Stimulated activated naive B cell treated with anti-CD40 and anti-IgM and Interleukin-4, amounts not matched to agents 10 μg/mL and 1 μg/mL and 100 μg/mL, for 72 hours (primary cell): ENCODE results near the gene HINFP.

Source experiments
- ATAC-seq, 2 donors: fragments of 150-1000 bp; cut with Tn5 transposase; replicated peaks; 2 replicates each; pipeline ENCODE4 v1.10.0; 2021; ENCODE audit warnings: moderate library complexity in 1 of 2
- DNase-seq: peaks from one replicate; pipeline ENCODE4 v3.0.0; 2021
- H3K27ac Mint-ChIP-seq: one replicate; pipeline ENCODE4 v1.8.0; 2022; ENCODE audit warnings: mild to moderate bottlenecking, mixed read lengths
- H3K27me3 Mint-ChIP-seq, 2 donors: one replicate each; pipeline ENCODE4 v1.8.0; 2022; ENCODE audit warnings: mixed read lengths in 2 of 2
- H3K36me3 Mint-ChIP-seq, 2 donors: one replicate each; pipeline ENCODE4 v1.8.0; 2022; ENCODE audit warnings: mixed read lengths in 2 of 2, mild to moderate bottlenecking in 1 of 2
- H3K4me1 Mint-ChIP-seq, 2 donors: one replicate each; pipeline ENCODE4 v1.8.0; 2022; ENCODE audit warnings: mixed read lengths in 2 of 2, mild to moderate bottlenecking in 1 of 2
- H3K4me3 Mint-ChIP-seq, 2 donors: one replicate each; pipeline ENCODE4 v1.8.0; 2022; ENCODE audit warnings: mild to moderate bottlenecking in 2 of 2, mixed read lengths in 2 of 2, moderate library complexity in 1 of 2
- H3K9me3 Mint-ChIP-seq, 2 donors: one replicate each; pipeline ENCODE4 v1.8.0; 2022; ENCODE audit warnings: mixed read lengths in 2 of 2, mild to moderate bottlenecking in 1 of 2

Gene HINFP

GRCh38 chr11:119107538-119108145 is 13.7 kb upstream of the HINFP start:
- H3K9me3 Mint-ChIP-seq, result no peaks in the 10 kb centered on the region
- ATAC-seq, result peak; percentile 22 to 23
- no peak overlapping the region for H3K27ac Mint-ChIP-seq
- no peak for DNase-seq
- H3K27me3 Mint-ChIP-seq, result no peaks in the 10 kb centered on the region
- peaks cover 32 to 44% of the 10 kb centered on the region in 2 donors for H3K4me1 Mint-ChIP-seq
- H3K36me3 Mint-ChIP-seq, result peaks cover 11 to 21% of the 10 kb centered on the region in 2 donors
- peak overlapping the region; percentile 87 to 96 for H3K4me3 Mint-ChIP-seq

- Mint-ChIP-seq H3K27ac (peak overlapping the region; percentile 38), H3K4me3 (peak overlapping the region; percentile 87), H3K27me3 (no peaks in the 10 kb centered on the region), H3K36me3 (peaks cover 11 to 28% of the 10 kb centered on the region in 2 donors), H3K4me1 (peaks cover 32 to 44% of the 10 kb centered on the region in 2 donors), H3K9me3 (no peaks in the 10 kb centered on the region)
- DNase-seq (no peak), ATAC-seq (no peak)
Measured at GRCh38 chr11:119108146-119108856, 13.1 kb upstream of the HINFP start.

- no peak overlapping the region for H3K27ac Mint-ChIP-seq
- peak overlapping the region; percentile 87 for H3K4me3 Mint-ChIP-seq
- ATAC-seq, result no peak
- H3K4me1 Mint-ChIP-seq, result peaks cover 32 to 44% of the 10 kb centered on the region in 2 donors
- DNase-seq, result no peak
- peaks cover 11 to 31% of the 10 kb centered on the region in 2 donors for H3K36me3 Mint-ChIP-seq
- H3K9me3 Mint-ChIP-seq, result no peaks in the 10 kb centered on the region
- H3K27me3 Mint-ChIP-seq, result no peaks in the 10 kb centered on the region
Measured at GRCh38 chr11:119108857-119109221, 12.5 kb upstream of the HINFP start.

- no peaks in the 10 kb centered on the region for H3K9me3 Mint-ChIP-seq
- DNase-seq (no peak), ATAC-seq (no peak)
- no peak overlapping the region for H3K27ac Mint-ChIP-seq
- no peak overlapping the region for H3K4me3 Mint-ChIP-seq
- H3K27me3 Mint-ChIP-seq, result no peaks in the 10 kb centered on the region
- peaks cover 32 to 44% of the 10 kb centered on the region in 2 donors for H3K4me1 Mint-ChIP-seq
- H3K36me3 Mint-ChIP-seq, result peaks cover 14 to 36% of the 10 kb centered on the region in 2 donors
Measured at GRCh38 chr11:119109843-119110242, 11.5 kb upstream of the HINFP start.

- Mint-ChIP-seq H3K9me3 (no peaks in the 10 kb centered on the region), H3K4me1 (peaks cover 32 to 49% of the 10 kb centered on the region in 2 donors)
- ATAC-seq, result no peak
Measured at GRCh38 chr11:119110439-119110838, 10.9 kb upstream of the HINFP start.

GRCh38 chr11:119111361-119111925 is 9.9 kb upstream of the HINFP start:
- Mint-ChIP-seq H3K36me3 (peaks cover 21 to 49% of the 10 kb centered on the region in 2 donors), H3K4me3 (no peak overlapping the region), H3K27me3 (no peaks in the 10 kb centered on the region), H3K27ac (no peak overlapping the region), H3K4me1 (peaks cover 26 to 48% of the 10 kb centered on the region in 2 donors), H3K9me3 (no peaks in the 10 kb centered on the region)
- ATAC-seq (no peak), DNase-seq (no peak)

More at GRCh38 chr11:119110439-119110838, 10.9 kb upstream of the HINFP start:
- no peak for DNase-seq
- Mint-ChIP-seq H3K36me3 (peaks cover 18 to 40% of the 10 kb centered on the region in 2 donors), H3K27ac (no peak overlapping the region), H3K27me3 (no peaks in the 10 kb centered on the region), H3K4me3 (no peak overlapping the region)

GRCh38 chr11:119112314-119113020 is 8.9 kb upstream of the HINFP start:
- H3K9me3 Mint-ChIP-seq, result no peaks in the 10 kb centered on the region
- ATAC-seq (no peak), DNase-seq (no peak)
- no peaks in the 10 kb centered on the region for H3K27me3 Mint-ChIP-seq
- no peak overlapping the region for H3K27ac Mint-ChIP-seq
- H3K36me3 Mint-ChIP-seq, result peaks cover 26 to 55% of the 10 kb centered on the region in 2 donors
- no peak overlapping the region for H3K4me3 Mint-ChIP-seq
- H3K4me1 Mint-ChIP-seq, result peaks cover 21 to 42% of the 10 kb centered on the region in 2 donors

- H3K9me3 Mint-ChIP-seq, result no peaks in the 10 kb centered on the region
- DNase-seq, result no peak
- no peak overlapping the region for H3K4me3 Mint-ChIP-seq
- no peaks in the 10 kb centered on the region for H3K27me3 Mint-ChIP-seq
- peak overlapping the region; percentile 14 for H3K27ac Mint-ChIP-seq
- peaks cover 26 to 58% of the 10 kb centered on the region in 2 donors for H3K36me3 Mint-ChIP-seq
- no peak for ATAC-seq
- H3K4me1 Mint-ChIP-seq, result peaks cover 15 to 34% of the 10 kb centered on the region in 2 donors
Measured at GRCh38 chr11:119113716-119114115, 7.7 kb upstream of the HINFP start.

- ATAC-seq, result no peak
- no peak overlapping the region for H3K27ac Mint-ChIP-seq
- H3K4me1 Mint-ChIP-seq, result peaks cover 9 to 27% of the 10 kb centered on the region in 2 donors
- H3K27me3 Mint-ChIP-seq, result no peaks in the 10 kb centered on the region
- no peak overlapping the region for H3K4me3 Mint-ChIP-seq
- no peak for DNase-seq
- H3K9me3 Mint-ChIP-seq, result no peaks in the 10 kb centered on the region
- peaks cover 26 to 58% of the 10 kb centered on the region in 2 donors for H3K36me3 Mint-ChIP-seq
Measured at GRCh38 chr11:119114351-119114750, 7.0 kb upstream of the HINFP start.

GRCh38 chr11:119115484-119116234 is 5.7 kb upstream of the HINFP start:
- peak overlapping the region; percentile 38 for H3K27ac Mint-ChIP-seq
- H3K36me3 Mint-ChIP-seq, result peaks cover 21 to 51% of the 10 kb centered on the region in 2 donors
- no peak overlapping the region for H3K4me3 Mint-ChIP-seq
- no peaks in the 10 kb centered on the region for H3K9me3 Mint-ChIP-seq
- DNase-seq, result no peak
- peaks cover 8 to 22% of the 10 kb centered on the region in 2 donors for H3K4me1 Mint-ChIP-seq
- H3K27me3 Mint-ChIP-seq, result no peaks in the 10 kb centered on the region
- no peak for ATAC-seq

- ATAC-seq, result no peak
- no peak overlapping the region for H3K27ac Mint-ChIP-seq
- no peak for DNase-seq
- no peaks in the 10 kb centered on the region for H3K9me3 Mint-ChIP-seq
- H3K27me3 Mint-ChIP-seq, result no peaks in the 10 kb centered on the region
- H3K4me1 Mint-ChIP-seq, result peaks cover 11 to 25% of the 10 kb centered on the region in 2 donors
- no peak overlapping the region for H3K4me3 Mint-ChIP-seq
- peaks cover 19 to 46% of the 10 kb centered on the region in 2 donors for H3K36me3 Mint-ChIP-seq
Measured at GRCh38 chr11:119116235-119116594, 5.2 kb upstream of the HINFP start.

- ATAC-seq, result no peak
- DNase-seq, result no peak
- no peaks in the 10 kb centered on the region for H3K27me3 Mint-ChIP-seq
- peaks cover 11 to 25% of the 10 kb centered on the region in 2 donors for H3K4me1 Mint-ChIP-seq
- H3K36me3 Mint-ChIP-seq, result peaks cover 17 to 42% of the 10 kb centered on the region in 2 donors
- no peaks in the 10 kb centered on the region for H3K9me3 Mint-ChIP-seq
- H3K4me3 Mint-ChIP-seq, result no peak overlapping the region
- H3K27ac Mint-ChIP-seq, result no peak overlapping the region
Measured at GRCh38 chr11:119116601-119117000, 4.8 kb upstream of the HINFP start.

- no peak overlapping the region for H3K4me3 Mint-ChIP-seq
- DNase-seq (no peak), ATAC-seq (no peak)
- H3K9me3 Mint-ChIP-seq, result no peaks in the 10 kb centered on the region
- peaks cover 14 to 29% of the 10 kb centered on the region in 2 donors for H3K4me1 Mint-ChIP-seq
- no peak overlapping the region for H3K27ac Mint-ChIP-seq
- H3K36me3 Mint-ChIP-seq, result peaks cover 17 to 38% of the 10 kb centered on the region in 2 donors
- H3K27me3 Mint-ChIP-seq, result no peaks in the 10 kb centered on the region
Measured at GRCh38 chr11:119117004-119117706, 4.2 kb upstream of the HINFP start.
